H9 (cell line): Measurements from ENCODE around the gene FBN1. TPM values are rescaled to one million over a fixed set of nuclear protein-coding genes. Genes with fewer than 3 reads are reported as not detected.

ENCODE experiments used
- DNase-seq: peaks from one replicate; pipeline ENCODE4 v3.0.0-alpha.2; 2017
- H2AFZ ChIP-seq: one replicate; pipeline ENCODE4 v1.6.1; 2013; ENCODE audit warnings: mild to moderate bottlenecking, low read length, control low read depth, moderate library complexity
- H2AK5ac ChIP-seq: 2 replicates; pipeline ENCODE4 v1.6.1; 2013; ENCODE audit warnings: low read length, control low read depth, mixed read lengths; ENCODE audit not compliant: insufficient read length
- H2BK120ac ChIP-seq: one replicate; pipeline ENCODE4 v1.6.1; 2013; ENCODE audit warnings: low read depth, mild to moderate bottlenecking, low read length, control low read depth, inconsistent platforms; ENCODE audit not compliant: poor library complexity, severe bottlenecking
- H2BK12ac ChIP-seq: 2 replicates; pipeline ENCODE4 v1.6.1; 2013; ENCODE audit warnings: low read length, control low read depth, mixed read lengths, low read depth; ENCODE audit not compliant: insufficient read length
- H2BK15ac ChIP-seq: 2 replicates; pipeline ENCODE4 v1.6.1; 2013; ENCODE audit warnings: low read depth, low read length, control low read depth
- H2BK20ac ChIP-seq: one replicate; pipeline ENCODE4 v1.6.1; 2013; ENCODE audit warnings: low read depth, mild to moderate bottlenecking, low read length, control low read depth, inconsistent platforms; ENCODE audit not compliant: poor library complexity, severe bottlenecking
- H2BK5ac ChIP-seq: 2 replicates; pipeline ENCODE4 v1.6.1; 2013; ENCODE audit warnings: low read length, control low read depth, mixed read lengths; ENCODE audit not compliant: insufficient read length
- H3K14ac ChIP-seq: 2 replicates; pipeline ENCODE4 v1.6.1; 2013; ENCODE audit warnings: low read length, control low read depth; ENCODE audit not compliant: insufficient read depth
- H3K18ac ChIP-seq: 2 replicates; pipeline ENCODE4 v1.6.1; 2013; ENCODE audit warnings: low read depth, mild to moderate bottlenecking, mixed read lengths, low read length, control low read depth; ENCODE audit not compliant: insufficient read length
- H3K23ac ChIP-seq: 2 replicates; pipeline ENCODE4 v1.6.1; 2013; ENCODE audit warnings: low read length, control low read depth, mixed read lengths, low read depth; ENCODE audit not compliant: insufficient read length
- H3K23me2 ChIP-seq: 2 replicates; pipeline ENCODE4 v1.6.1; 2013; ENCODE audit warnings: low read depth, mild to moderate bottlenecking, mixed read lengths, low read length, control low read depth; ENCODE audit not compliant: insufficient read length, poor library complexity, severe bottlenecking
- H3K27ac ChIP-seq: 2 replicates; pipeline ENCODE4 v1.5.1; 2013; ENCODE audit warnings: low read length, control low read depth, mixed read lengths, low read depth; ENCODE audit not compliant: insufficient read length
- H3K27me3 ChIP-seq: 2 replicates; pipeline ENCODE4 v1.6.1; 2013; ENCODE audit warnings: low read length, control low read depth, inconsistent platforms; ENCODE audit not compliant: insufficient read depth
- H3K4ac ChIP-seq: 2 replicates; pipeline ENCODE4 v1.6.1; 2013; ENCODE audit warnings: low read depth, mild to moderate bottlenecking, control low read depth, inconsistent platforms, low read length, moderate library complexity
- H3K4me1 ChIP-seq: 2 replicates; pipeline ENCODE4 v1.6.1; 2013; ENCODE audit warnings: low read length, control low read depth, inconsistent platforms; ENCODE audit not compliant: insufficient read depth
- H3K4me2 ChIP-seq: 2 replicates; pipeline ENCODE4 v1.6.1; 2013; ENCODE audit warnings: low read length, control low read depth, mixed read lengths; ENCODE audit not compliant: insufficient read length, insufficient read depth
- H3K56ac ChIP-seq: 2 replicates; pipeline ENCODE4 v1.6.1; 2013; ENCODE audit warnings: low read depth, mild to moderate bottlenecking, mixed read lengths, low read length, control low read depth; ENCODE audit not compliant: insufficient read length
- H3K79me1 ChIP-seq: 2 replicates; pipeline ENCODE4 v1.6.1; 2013; ENCODE audit warnings: low read depth, mild to moderate bottlenecking, moderate library complexity, low read length, control low read depth, inconsistent platforms; ENCODE audit not compliant: insufficient read depth, poor library complexity, severe bottlenecking
- H3K79me2 ChIP-seq: 2 replicates; pipeline ENCODE4 v1.6.1; 2013; ENCODE audit warnings: low read length, control low read depth, inconsistent platforms; ENCODE audit not compliant: insufficient read depth
- H3K9ac ChIP-seq: 2 replicates; pipeline ENCODE4 v1.6.1; 2013; ENCODE audit warnings: low read length, control low read depth, mixed read lengths; ENCODE audit not compliant: insufficient read length; ENCODE audit errors: extremely low read depth
- H3K9me3 ChIP-seq: one replicate; pipeline ENCODE4 v1.6.1; 2013; ENCODE audit warnings: low read depth, low read length, inconsistent platforms; ENCODE audit not compliant: control insufficient read depth
- H3T11ph ChIP-seq: one replicate; pipeline ENCODE4 v1.6.1; 2013; ENCODE audit warnings: mild to moderate bottlenecking, low read length, control low read depth, inconsistent platforms
- H4K20me1 ChIP-seq: one replicate; pipeline ENCODE4 v1.6.1; 2013; ENCODE audit not compliant: control insufficient read depth, insufficient read length, insufficient read depth
- H4K5ac ChIP-seq: 2 replicates; pipeline ENCODE4 v1.6.1; 2013; ENCODE audit warnings: low read depth, mild to moderate bottlenecking, mixed read lengths, low read length, control low read depth; ENCODE audit not compliant: insufficient read length
- H4K8ac ChIP-seq: replicated peaks from 2 replicates; pipeline ENCODE4 v1.6.1; 2013; ENCODE audit warnings: low read length, control low read depth, mixed read lengths, low read depth; ENCODE audit not compliant: insufficient read length
- H4K91ac ChIP-seq: 2 replicates; pipeline ENCODE4 v1.6.1; 2013; ENCODE audit warnings: low read depth, mild to moderate bottlenecking, moderate library complexity, mixed read lengths, low read length, control low read depth; ENCODE audit not compliant: insufficient read length
- H3K27ac Mint-ChIP-seq, 3 experiments: 2 replicates in 2 of 3; 3 replicates in 1 of 3; pipeline ENCODE4 v1.8.0; 2020 to 2021; ENCODE audit warnings: mixed read lengths in 3 of 3, mild to moderate bottlenecking in 1 of 3, moderate library complexity in 1 of 3
- H3K27me3 Mint-ChIP-seq: 2 replicates; pipeline ENCODE4 v1.8.0; 2021; ENCODE audit warnings: low read depth, mild to moderate bottlenecking, moderate library complexity, mixed read lengths
- H3K36me3 Mint-ChIP-seq, 3 experiments: 2 replicates in 2 of 3; 3 replicates in 1 of 3; pipeline ENCODE4 v1.8.0; 2020 to 2021; ENCODE audit warnings: low read depth in 3 of 3, mixed read lengths in 3 of 3; ENCODE audit not compliant: insufficient read depth in 1 of 3
- H3K4me1 Mint-ChIP-seq, 2 experiments: 2 replicates each; pipeline ENCODE4 v1.8.0; 2020; ENCODE audit warnings: mixed read lengths in 2 of 2
- H3K4me3 Mint-ChIP-seq, 2 experiments: 2 replicates in 1 of 2; 3 replicates in 1 of 2; pipeline ENCODE4 v1.8.0; 2020 to 2021; ENCODE audit warnings: mild to moderate bottlenecking in 2 of 2, mixed read lengths in 2 of 2, moderate library complexity in 1 of 2
- H3K9me3 Mint-ChIP-seq, 2 experiments: 2 replicates in 1 of 2; 3 replicates in 1 of 2; pipeline ENCODE4 v1.8.0; 2020; ENCODE audit warnings: mild to moderate bottlenecking in 2 of 2, mixed read lengths in 2 of 2, moderate library complexity in 1 of 2
- WGBS: extraction: QIAGEN DNeasy Blood & Tissue Kit; methylation state at CpG from one replicate; pipeline ENCODE4 v1.1.7; 2013; ENCODE audit warnings: missing lambda C conversion rate, low lambda C conversion rate, mixed read lengths; ENCODE audit not compliant: insufficient read length; ENCODE audit errors: extremely low coverage; 5-methylcytosine and 5-hydroxymethylcytosine counted together
- total RNA-seq: library from RNA; stranded (reverse); gene quantifications from 2 replicates; pipeline ENCODE4 v1.2.1, GENCODE V29; 2021
- TF ChIP-seq, protein P1 (sequence below): fragments of 200-600 bp; sonication (generic); conservative IDR thresholded peaks from 3 replicates; pipeline ENCODE4 v1.8.0; 2021; ENCODE audit warnings: antibody characterized with exemption, mild to moderate bottlenecking

The FBN1 gene
- total RNA-seq, 1 experiment from 2014 or later: 3.6 TPM

DNA sequence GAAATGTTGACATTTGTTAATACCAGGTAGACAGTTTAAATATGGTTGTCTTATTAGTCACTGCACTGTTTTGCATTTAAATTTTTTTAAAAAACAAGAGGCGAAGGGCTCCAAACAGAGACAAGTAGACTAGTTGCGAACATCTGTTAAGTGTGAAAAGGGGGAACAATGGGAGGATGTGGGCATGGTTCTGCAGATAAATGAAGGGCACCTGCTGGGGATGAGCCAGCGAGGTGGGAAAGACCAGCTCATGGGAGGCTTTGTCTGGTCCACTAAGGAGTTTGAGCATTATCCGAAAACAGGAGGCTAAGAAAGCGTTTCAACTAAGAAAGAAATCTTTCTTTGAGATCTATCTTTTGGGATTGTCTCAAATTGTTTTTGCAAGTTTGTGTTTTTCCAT is 72.7 kb downstream of the FBN1 start:
- H4K20me1 ChIP-seq: no peaks in the 10 kb centered on the region
- H3K79me2 ChIP-seq: no peaks in the 10 kb centered on the region

More for the DNA sequence above, 72.7 kb downstream of the FBN1 start:
- no peaks in the 10 kb centered on the region for H3K9me3 Mint-ChIP-seq
- Histone ChIP-seq H3T11ph (no peak overlapping the region), H3K79me1 (no peaks in the 10 kb centered on the region), H2BK15ac (no peak overlapping the region), H2AFZ (no peak overlapping the region), H3K4me2 (no peak overlapping the region), H4K5ac (no peak overlapping the region), H3K23me2 (no peaks in the 10 kb centered on the region), H2AK5ac (no peak overlapping the region), H4K8ac (no peak overlapping the region), H3K56ac (no peak overlapping the region), H3K23ac (no peak overlapping the region), H3K27ac (no peak overlapping the region), H3K9me3 (no peaks in the 10 kb centered on the region), H3K9ac (no peak overlapping the region), H3K18ac (no peak overlapping the region), H2BK20ac (no peak overlapping the region), H3K4ac (no peak overlapping the region), H4K91ac (no peak overlapping the region), H3K27me3 (no peaks in the 10 kb centered on the region), H2BK120ac (no peak overlapping the region), H2BK5ac (no peak overlapping the region), H3K14ac (no peak overlapping the region), H2BK12ac (no peak overlapping the region), H3K4me1 (no peaks in the 10 kb centered on the region)
- TF ChIP-seq, protein P1, sequence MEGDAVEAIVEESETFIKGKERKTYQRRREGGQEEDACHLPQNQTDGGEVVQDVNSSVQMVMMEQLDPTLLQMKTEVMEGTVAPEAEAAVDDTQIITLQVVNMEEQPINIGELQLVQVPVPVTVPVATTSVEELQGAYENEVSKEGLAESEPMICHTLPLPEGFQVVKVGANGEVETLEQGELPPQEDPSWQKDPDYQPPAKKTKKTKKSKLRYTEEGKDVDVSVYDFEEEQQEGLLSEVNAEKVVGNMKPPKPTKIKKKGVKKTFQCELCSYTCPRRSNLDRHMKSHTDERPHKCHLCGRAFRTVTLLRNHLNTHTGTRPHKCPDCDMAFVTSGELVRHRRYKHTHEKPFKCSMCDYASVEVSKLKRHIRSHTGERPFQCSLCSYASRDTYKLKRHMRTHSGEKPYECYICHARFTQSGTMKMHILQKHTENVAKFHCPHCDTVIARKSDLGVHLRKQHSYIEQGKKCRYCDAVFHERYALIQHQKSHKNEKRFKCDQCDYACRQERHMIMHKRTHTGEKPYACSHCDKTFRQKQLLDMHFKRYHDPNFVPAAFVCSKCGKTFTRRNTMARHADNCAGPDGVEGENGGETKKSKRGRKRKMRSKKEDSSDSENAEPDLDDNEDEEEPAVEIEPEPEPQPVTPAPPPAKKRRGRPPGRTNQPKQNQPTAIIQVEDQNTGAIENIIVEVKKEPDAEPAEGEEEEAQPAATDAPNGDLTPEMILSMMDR: no peak
- no peaks in the 10 kb centered on the region for H3K36me3 Mint-ChIP-seq
- H3K27ac Mint-ChIP-seq: no peak overlapping the region
- H3K27me3 Mint-ChIP-seq: no peaks in the 10 kb centered on the region
- DNase-seq: no peak
- H3K4me1 Mint-ChIP-seq: 0 out of 4 replicates have a peak, but pooled peaks cover 0 to 3% of the 10 kb centered on the region in 2 experiments
- WGBS: no CpG with 5 or more reads among the region's 5 CpGs
- H3K4me3 Mint-ChIP-seq: no peak overlapping the region
